Measurements from ENCODE around the gene UNK. TPM values are rescaled to one million over a fixed set of nuclear protein-coding genes. Genes with fewer than 3 reads are reported as not detected.
"Not testable (repeated sequence)": the region's sequence is repeated elsewhere in the genome, so short reads cannot be mapped to it uniquely, and the experiment has no call there.

UNK gene
- total and polyA plus RNA-seq, 8 donors: 19.8 to 54.6 (median 49.0) TPM

- H3K27me3 ChIP-seq: no peaks in the 10 kb centered on the region
- no peak for ATAC-seq
- H3K4me3 ChIP-seq: no peak overlapping the region
- no peak for TF ChIP-seq CTCF (IDR thresholded peaks at IDR 0.05)
- intact Hi-C loops (cut with DNase I): no loop called here
- peak overlapping the region in 1 of 2 donors; percentile 31 for H3K27ac ChIP-seq
- no peaks in the 10 kb centered on the region for H3K36me3 ChIP-seq
- H3K4me1 ChIP-seq: peaks cover 15 to 53% of the 10 kb centered on the region in 2 donors
- no peaks in the 10 kb centered on the region for H3K9me3 ChIP-seq
- no peak for DNase-seq
These were observed 77.3 kb downstream of the UNK start for GRCh38 chr17:75861927-75862317.

GRCh38 chr17:75864448-75864871, 79.9 kb downstream of the UNK start:
- H3K36me3 ChIP-seq: no peaks in the 10 kb centered on the region
- peak; percentile 87 for ATAC-seq
- H3K4me1 ChIP-seq: peaks cover 17 to 29% of the 10 kb centered on the region in 2 donors
- TF ChIP-seq CTCF (IDR thresholded peaks at IDR 0.05): no peak
- H3K9me3 ChIP-seq: no peaks in the 10 kb centered on the region
- peak in 3 of 4 donors; percentile 69 to 98 (median 96) for DNase-seq
- intact Hi-C loops (cut with DNase I): no loop called here
- H3K4me3 ChIP-seq: no peak overlapping the region
- peak overlapping the region; percentile 50 to 75 for H3K27ac ChIP-seq
- no peaks in the 10 kb centered on the region for H3K27me3 ChIP-seq

- Histone ChIP-seq H3K4me1 (peaks cover 21 to 25% of the 10 kb centered on the region in 2 donors), H3K27ac (peak overlapping the region; percentile 50 to 75)
- DNase-seq; H3K4me3 ChIP-seq; intact Hi-C loops (cut with DNase I); H3K36me3 ChIP-seq; H3K9me3 ChIP-seq; H3K27me3 ChIP-seq: not testable (repeated sequence)
- ATAC-seq: peak; percentile 3
These were observed 80.3 kb downstream of the UNK start for GRCh38 chr17:75864887-75865286.

GRCh38 chr17:75865404-75866188, 81.0 kb downstream of the UNK start:
- not testable (repeated sequence) for H3K27ac ChIP-seq, DNase-seq
- H3K4me1 ChIP-seq: peaks cover 22 to 24% of the 10 kb centered on the region in 2 donors

GRCh38 chr17:75868730-75869281, 84.2 kb downstream of the UNK start:
- ATAC-seq; DNase-seq; H3K36me3 ChIP-seq; H3K9me3 ChIP-seq; intact Hi-C loops (cut with DNase I); H3K4me3 ChIP-seq; H3K27me3 ChIP-seq: not testable (repeated sequence)
- Histone ChIP-seq H3K27ac (peak overlapping the region; percentile 67 to 85), H3K4me1 (peaks cover 32 to 35% of the 10 kb centered on the region in 2 donors)

More at GRCh38 chr17:75865404-75866188, 81.0 kb downstream of the UNK start:
- ATAC-seq; intact Hi-C loops (cut with DNase I); H3K27me3 ChIP-seq; H3K9me3 ChIP-seq; H3K36me3 ChIP-seq; H3K4me3 ChIP-seq: not testable (repeated sequence)

- DNase-seq (peak in 2 of 4 donors; percentile 86 to 90), ATAC-seq (peak; percentile 9)
- Histone ChIP-seq H3K9me3 (no peaks in the 10 kb centered on the region), H3K27me3 (no peaks in the 10 kb centered on the region), H3K27ac (peak overlapping the region; percentile 67 to 85), H3K4me3 (no peak overlapping the region), H3K36me3 (peaks cover 0 to 8% of the 10 kb centered on the region in 2 donors), H3K4me1 (peaks cover 26 to 34% of the 10 kb centered on the region in 2 donors)
- no peak for TF ChIP-seq CTCF (IDR thresholded peaks at IDR 0.05)
- intact Hi-C loops (cut with DNase I): no loop called here
These were observed 84.9 kb downstream of the UNK start for GRCh38 chr17:75869282-75870141.

GRCh38 chr17:75870228-75870627, 85.6 kb downstream of the UNK start:
- H3K9me3 ChIP-seq; H3K27me3 ChIP-seq; DNase-seq; H3K4me3 ChIP-seq; ATAC-seq; intact Hi-C loops (cut with DNase I): not testable (repeated sequence)
- Histone ChIP-seq H3K36me3 (peaks cover 0 to 16% of the 10 kb centered on the region in 2 donors), H3K4me1 (peaks cover 20 to 34% of the 10 kb centered on the region in 2 donors), H3K27ac (peak overlapping the region; percentile 67 to 85)

Measured in left lung (tissue), 10 donors.